RWPE1 (cell line): ENCODE results near the gene FAM193B.

ENCODE experiments used
- CTCF ChIA-PET: fragments of 350-600 bp; sonication (Branson Sonifier 250); formaldehyde crosslinking; extraction: SDS; loops from one replicate; lab custom pipeline; 2021; lab: Yijun Ruan, JAX
- POLR2A ChIA-PET: fragments of 400-600 bp; formaldehyde crosslinking; extraction: SDS; loops from one replicate; lab custom pipeline; 2020; ENCODE audit warnings: antibody characterized with exemption; ENCODE audit not compliant: low non-redundant PET; lab: Yijun Ruan, JAX
- DNase-seq: peaks from one replicate; pipeline ENCODE4 v3.0.0; 2012; ENCODE audit warnings: low spot score
- H3K27ac ChIP-seq: fragments of 450-650 bp; 2 replicates; pipeline ENCODE4 v1.5.1; 2017
- CTCF ChIP-seq: fragments of 450-650 bp; conservative IDR thresholded peaks from 2 replicates; pipeline ENCODE4 v1.5.1; 2017; ENCODE audit warnings: low read depth, mild to moderate bottlenecking

The FAM193B gene

GRCh38 chr5:177600508-177601018 lies 46.2 kb upstream of the FAM193B start:
- no peak for TF ChIP-seq CTCF
- DNase-seq, result no peak
- ChIA-PET POLR2A (no interaction called here), CTCF (interaction anchor here (0.9 kb wide), 1 partner anchor 21 kb away, joined by 3 read pairs; no protein-coding TSS in a partner anchor)
- H3K27ac ChIP-seq, result peak overlapping the region; percentile 88

GRCh38 chr5:177599731-177600507 lies 45.6 kb upstream of the FAM193B start, which contains the start of gene B4GALT7:
Gene B4GALT7, plus strand, starts transcription at chr5:177600132. Its CDS starts 79 bp downstream, at chr5:177600211.
- ChIA-PET POLR2A (interaction anchor here (0.6 kb wide), 1 partner anchor 78 kb away, joined by 3 read pairs; no protein-coding TSS in a partner anchor), CTCF (no interaction called here)
- peak within 1 kb of the TSS; percentile 88 for H3K27ac ChIP-seq
- peak; percentile 91 for DNase-seq
- no peak for TF ChIP-seq CTCF

GRCh38 chr5:177598477-177598876 lies 44.1 kb upstream of the FAM193B start:
- DNase-seq, result no peak
- TF ChIP-seq CTCF, result no peak
- CTCF ChIA-PET, result interaction anchor here (1.0 kb wide), 1 partner anchor 9 kb away, joined by 4 read pairs; no protein-coding TSS in a partner anchor
- H3K27ac ChIP-seq, result no peak overlapping the region
- POLR2A ChIA-PET, result interaction anchor here (0.6 kb wide), 1 partner anchor 19 kb away, joined by 4 read pairs; no protein-coding TSS in a partner anchor

- TF ChIP-seq CTCF, result no peak
- peak overlapping the region; percentile 28 for H3K27ac ChIP-seq
- DNase-seq, result no peak
- POLR2A ChIA-PET, result interaction anchor here (0.7 kb wide), 1 partner anchor 63 kb away, joined by 7 read pairs; no protein-coding TSS in a partner anchor
- CTCF ChIA-PET, result no interaction called here
Observed at GRCh38 chr5:177596775-177597238, 42.4 kb upstream of the FAM193B start.

GRCh38 chr5:177595991-177596774 lies 41.8 kb upstream of the FAM193B start:
- ChIA-PET CTCF (interaction anchor here (0.7 kb wide), 1 partner anchor 28 kb away, joined by 3 read pairs; no protein-coding TSS in a partner anchor), POLR2A (no interaction called here)
- TF ChIP-seq CTCF, result no peak
- DNase-seq, result no peak
- peak overlapping the region; percentile 28 for H3K27ac ChIP-seq

- no peak for DNase-seq
- no peak for TF ChIP-seq CTCF
- H3K27ac ChIP-seq, result no peak overlapping the region
- CTCF ChIA-PET, result no interaction called here
- POLR2A ChIA-PET, result interaction anchor here (0.6 kb wide), 1 partner anchor 22 kb away, joined by 3 read pairs; no protein-coding TSS in a partner anchor
Observed at GRCh38 chr5:177595026-177595585, 40.7 kb upstream of the FAM193B start.
